MM.1S (cell line): Measurements from ENCODE around the gene RAB11B.
"Not testable (repeated sequence)": the region's sequence is repeated elsewhere in the genome, so short reads cannot be mapped to it uniquely, and the experiment has no call there.

Experiments used
- DNase-seq: peaks from one replicate; pipeline ENCODE4 v3.0.0-alpha.2; 2015
- H2AFZ ChIP-seq: fragments of 300-600 bp; sonication (generic); 2 replicates; pipeline ENCODE4 v1.6.0; 2016; ENCODE audit warnings: antibody characterized with exemption, low read length
- H3F3A ChIP-seq: fragments of 300-600 bp; sonication (generic); 2 replicates; pipeline ENCODE4 v1.6.1; 2016; ENCODE audit warnings: mild to moderate bottlenecking, antibody characterized with exemption, low read length, moderate library complexity, mixed read lengths; ENCODE audit not compliant: insufficient read depth
- H3K27ac ChIP-seq: fragments of 300-600 bp; sonication (generic); 2 replicates; pipeline ENCODE4 v1.5.1; 2016; ENCODE audit warnings: mild to moderate bottlenecking, low read length
- H3K27me3 ChIP-seq: fragments of 300-600 bp; sonication (generic); replicated peaks from 2 replicates; pipeline ENCODE4 v1.6.0; 2016; ENCODE audit warnings: low read length; ENCODE audit not compliant: insufficient read depth
- H3K36me3 ChIP-seq: fragments of 300-600 bp; sonication (generic); replicated peaks from 2 replicates; pipeline ENCODE4 v1.6.1; 2016; ENCODE audit warnings: mild to moderate bottlenecking, low read length, mixed read lengths; ENCODE audit not compliant: insufficient read depth
- H3K4me1 ChIP-seq: fragments of 300-600 bp; sonication (generic); 2 replicates; pipeline ENCODE4 v1.6.1; 2016; ENCODE audit warnings: low read length, mixed read lengths
- H3K4me2 ChIP-seq: fragments of 300-600 bp; sonication (generic); 2 replicates; pipeline ENCODE4 v1.6.0; 2016; ENCODE audit warnings: low read depth, low read length
- H3K4me3 ChIP-seq: fragments of 300-600 bp; sonication (generic); 2 replicates; pipeline ENCODE4 v1.5.1; 2016; ENCODE audit warnings: low read length, mixed read lengths
- H3K79me2 ChIP-seq: fragments of 300-600 bp; sonication (generic); 2 replicates; pipeline ENCODE4 v1.6.1; 2016; ENCODE audit warnings: mixed run types, low read length, mixed read lengths
- H3K9ac ChIP-seq: fragments of 300-600 bp; sonication (generic); 2 replicates; pipeline ENCODE4 v1.6.1; 2016; ENCODE audit warnings: low read length, mixed read lengths
- H3K9me2 ChIP-seq: fragments of 300-600 bp; sonication (generic); replicated peaks from 2 replicates; pipeline ENCODE4 v1.6.1; 2016; ENCODE audit warnings: mild to moderate bottlenecking, low read length, mixed read lengths; ENCODE audit not compliant: insufficient read depth
- H3K9me3 ChIP-seq: fragments of 300-600 bp; sonication (generic); replicated peaks from 2 replicates; pipeline ENCODE4 v1.6.1; 2016; ENCODE audit warnings: mild to moderate bottlenecking, low read length, mixed read lengths; ENCODE audit not compliant: insufficient read depth
- H4K20me1 ChIP-seq: fragments of 300-600 bp; sonication (generic); 2 replicates; pipeline ENCODE4 v1.6.1; 2016; ENCODE audit warnings: mild to moderate bottlenecking, low read length, moderate library complexity, mixed read lengths; ENCODE audit not compliant: insufficient read depth
- EZH2 ChIP-seq: fragments of 300-600 bp; sonication (generic); optimal IDR thresholded peaks from 2 replicates; pipeline ENCODE3; 2017; ENCODE audit warnings: low read depth, mild to moderate bottlenecking, antibody characterized with exemption, low read length, mixed read lengths
- EZH2phosphoT487 ChIP-seq: fragments of 300-600 bp; sonication (generic); IDR thresholded peaks from 2 replicates; pipeline ENCODE4 v1.6.1; 2018; ENCODE audit warnings: antibody characterized with exemption, low read length
- TF ChIP-seq, protein P1 (sequence below): fragments of 300-600 bp; sonication (generic); IDR thresholded peaks from 2 replicates; pipeline ENCODE4 v1.5.1; 2016; ENCODE audit warnings: antibody characterized with exemption, low read length, mixed read lengths

Gene RAB11B

DNA sequence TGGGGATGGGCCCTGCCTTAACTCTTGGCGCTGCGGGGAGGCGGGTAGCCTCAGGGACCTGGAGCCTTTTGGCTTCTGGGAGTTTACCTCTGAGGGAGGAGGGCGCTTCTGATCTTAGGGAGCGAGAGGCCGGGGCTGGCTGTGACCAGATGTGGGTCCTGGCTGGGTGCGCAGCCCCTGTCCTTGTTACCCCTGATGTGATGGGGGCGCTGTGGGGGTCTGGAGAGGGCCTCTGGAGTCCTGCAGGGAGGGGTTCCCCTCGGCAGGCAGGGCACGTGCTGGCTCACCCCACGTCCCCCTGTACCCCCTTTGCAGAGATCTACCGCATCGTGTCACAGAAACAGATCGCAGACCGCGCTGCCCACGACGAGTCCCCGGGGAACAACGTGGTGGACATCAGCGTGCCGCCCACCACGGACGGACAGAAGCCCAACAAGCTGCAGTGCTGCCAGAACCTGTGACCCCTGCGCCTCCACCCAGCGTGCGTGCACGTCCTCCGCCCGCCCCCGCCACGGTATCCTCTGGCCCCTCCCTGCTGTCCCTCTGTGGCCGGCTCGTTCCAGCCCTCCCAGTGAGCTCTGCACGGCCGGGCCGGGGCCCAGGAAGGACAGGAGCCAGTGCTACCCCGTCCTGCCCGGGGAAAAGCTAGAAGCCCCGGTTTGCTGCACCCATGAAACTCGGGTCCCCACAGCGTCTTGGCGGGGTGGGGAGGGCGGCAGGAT lies 13.1 kb downstream of the RAB11B start:
- TF ChIP-seq, protein P1, sequence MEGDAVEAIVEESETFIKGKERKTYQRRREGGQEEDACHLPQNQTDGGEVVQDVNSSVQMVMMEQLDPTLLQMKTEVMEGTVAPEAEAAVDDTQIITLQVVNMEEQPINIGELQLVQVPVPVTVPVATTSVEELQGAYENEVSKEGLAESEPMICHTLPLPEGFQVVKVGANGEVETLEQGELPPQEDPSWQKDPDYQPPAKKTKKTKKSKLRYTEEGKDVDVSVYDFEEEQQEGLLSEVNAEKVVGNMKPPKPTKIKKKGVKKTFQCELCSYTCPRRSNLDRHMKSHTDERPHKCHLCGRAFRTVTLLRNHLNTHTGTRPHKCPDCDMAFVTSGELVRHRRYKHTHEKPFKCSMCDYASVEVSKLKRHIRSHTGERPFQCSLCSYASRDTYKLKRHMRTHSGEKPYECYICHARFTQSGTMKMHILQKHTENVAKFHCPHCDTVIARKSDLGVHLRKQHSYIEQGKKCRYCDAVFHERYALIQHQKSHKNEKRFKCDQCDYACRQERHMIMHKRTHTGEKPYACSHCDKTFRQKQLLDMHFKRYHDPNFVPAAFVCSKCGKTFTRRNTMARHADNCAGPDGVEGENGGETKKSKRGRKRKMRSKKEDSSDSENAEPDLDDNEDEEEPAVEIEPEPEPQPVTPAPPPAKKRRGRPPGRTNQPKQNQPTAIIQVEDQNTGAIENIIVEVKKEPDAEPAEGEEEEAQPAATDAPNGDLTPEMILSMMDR: no peak
- no peak for TF ChIP-seq EZH2phosphoT487
- TF ChIP-seq EZH2: no peak
- no peaks in the 10 kb centered on the region for H3K27me3 ChIP-seq
- no peak overlapping the region for H2AFZ ChIP-seq
- no peaks in the 10 kb centered on the region for H3K4me1 ChIP-seq
- H3K9me3 ChIP-seq: no peaks in the 10 kb centered on the region
- no peaks in the 10 kb centered on the region for H3F3A ChIP-seq
- H4K20me1 ChIP-seq: no peaks in the 10 kb centered on the region; the same call in 1 of the 2 replicates
- H3K9me2 ChIP-seq: no peaks in the 10 kb centered on the region
- H3K36me3 ChIP-seq: peaks cover 3% of the 10 kb centered on the region; the same call in 1 of the 2 replicates
- no peak for DNase-seq
- H3K9ac ChIP-seq: no peak overlapping the region
- no peak overlapping the region for H3K4me3 ChIP-seq
- H3K27ac ChIP-seq: no peak overlapping the region
- H3K4me2 ChIP-seq: no peak overlapping the region
- H3K79me2 ChIP-seq: peaks cover 17% of the 10 kb centered on the region

DNA sequence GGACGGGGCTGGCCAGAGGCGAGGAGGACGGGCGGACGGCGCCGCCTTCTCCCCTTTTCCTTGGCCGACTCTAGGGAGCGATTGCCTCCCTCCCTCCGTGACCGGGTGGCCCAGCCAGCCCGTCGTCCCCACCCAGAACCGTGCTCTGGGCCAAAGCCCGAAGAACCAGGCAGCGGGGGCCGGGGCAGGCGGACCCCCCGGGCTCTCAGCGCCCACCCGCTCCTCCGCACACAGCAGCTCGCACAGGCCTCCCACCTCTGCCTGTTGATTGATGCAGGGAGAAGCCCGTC lies 13.6 kb downstream of the RAB11B start:
- peaks cover 3% of the 10 kb centered on the region; the same call in 1 of the 2 replicates for H3K36me3 ChIP-seq

DNA sequence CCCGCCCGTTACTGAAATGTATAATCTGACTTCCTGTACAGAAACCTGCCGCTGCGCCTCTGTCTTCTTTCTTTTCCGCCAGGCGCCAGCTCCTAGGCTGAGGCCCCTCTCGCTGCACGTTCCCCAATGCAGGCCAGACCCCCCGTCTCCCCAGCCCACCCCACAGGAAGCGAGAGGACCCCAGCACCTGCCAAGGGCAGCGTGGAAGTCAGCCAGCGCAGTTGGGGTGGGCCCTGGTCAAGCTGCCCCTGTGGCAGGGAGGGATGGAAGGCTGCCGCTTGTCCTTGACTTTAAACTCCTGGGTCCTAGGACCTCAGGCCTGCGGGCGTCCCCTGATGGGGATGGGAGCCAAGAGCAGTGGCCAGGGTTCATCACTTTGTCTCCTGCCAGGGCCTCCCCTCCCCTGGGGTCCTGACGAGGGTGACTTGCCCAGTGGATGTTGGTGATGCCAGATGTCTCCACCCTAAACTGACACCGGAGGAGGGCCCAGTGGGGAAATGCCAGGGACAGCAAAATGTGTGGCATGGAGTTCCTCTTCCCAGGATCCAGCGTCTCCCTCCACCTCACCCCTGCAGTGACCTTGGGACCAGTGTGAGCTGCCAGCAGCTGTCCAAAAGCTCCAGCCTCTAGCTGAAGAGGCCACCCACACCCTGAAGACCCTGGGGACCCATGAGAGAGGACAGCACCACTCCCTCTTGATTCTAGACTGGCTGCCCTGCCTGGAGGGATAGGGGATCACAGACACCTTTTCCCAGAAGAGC lies 14.4 kb downstream of the RAB11B start:
- no peaks in the 10 kb centered on the region for H3K9me2 ChIP-seq
- H3K4me1 ChIP-seq: no peaks in the 10 kb centered on the region
- H3K79me2 ChIP-seq: peaks cover 8% of the 10 kb centered on the region
- H3K4me2 ChIP-seq: no peak overlapping the region
- H3F3A ChIP-seq: no peaks in the 10 kb centered on the region
- H3K36me3 ChIP-seq: peaks cover 3% of the 10 kb centered on the region; the same call in 1 of the 2 replicates
- no peaks in the 10 kb centered on the region for H4K20me1 ChIP-seq
- H3K9ac ChIP-seq: no peak overlapping the region
- H3K4me3 ChIP-seq: no peak overlapping the region
- H3K27ac ChIP-seq: no peak overlapping the region
- no peak for DNase-seq
- H3K27me3 ChIP-seq: no peaks in the 10 kb centered on the region
- H2AFZ ChIP-seq: no peak overlapping the region
- TF ChIP-seq EZH2phosphoT487: no peak
- TF ChIP-seq, protein P1: no peak
- no peak for TF ChIP-seq EZH2
- no peaks in the 10 kb centered on the region for H3K9me3 ChIP-seq

More for the DNA sequence above, 13.6 kb downstream of the RAB11B start:
- Histone ChIP-seq H3K4me3 (no peak overlapping the region), H3K9me3 (no peaks in the 10 kb centered on the region), H4K20me1 (no peaks in the 10 kb centered on the region), H2AFZ (no peak overlapping the region), H3K4me2 (no peak overlapping the region), H3K9me2 (no peaks in the 10 kb centered on the region), H3F3A (no peaks in the 10 kb centered on the region), H3K27me3 (no peaks in the 10 kb centered on the region), H3K4me1 (no peaks in the 10 kb centered on the region), H3K27ac (no peak overlapping the region), H3K9ac (no peak overlapping the region), H3K79me2 (peaks cover 13% of the 10 kb centered on the region)
- TF ChIP-seq EZH2phosphoT487: no peak
- no peak for TF ChIP-seq EZH2
- TF ChIP-seq, protein P1: no peak
- DNase-seq: no peak

DNA sequence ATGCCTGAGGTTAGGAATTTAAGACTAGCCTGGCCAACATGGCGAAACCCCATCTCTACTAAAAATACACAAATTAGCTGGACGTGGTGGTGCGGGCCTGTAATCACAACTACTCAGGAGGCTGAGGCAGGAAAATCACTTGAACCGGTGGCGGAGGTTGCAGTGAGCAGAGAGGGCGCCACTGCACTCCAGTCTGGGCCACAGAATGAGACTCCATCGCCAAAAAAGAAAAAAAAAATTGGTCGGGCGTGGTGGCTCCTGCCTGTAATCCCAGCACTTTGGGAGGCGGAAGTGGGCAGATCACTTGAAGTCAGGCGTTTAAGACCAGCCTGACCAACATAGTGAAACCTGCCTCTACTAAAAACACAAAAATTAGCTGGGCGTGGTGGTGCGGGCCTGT lies 20.6 kb downstream of the RAB11B start:
- H3K4me3 ChIP-seq, H4K20me1 ChIP-seq, H3K4me2 ChIP-seq, H3K9me3 ChIP-seq, H3K4me1 ChIP-seq, DNase-seq, H3K27me3 ChIP-seq, H3K9me2 ChIP-seq, H3K9ac ChIP-seq, H3K79me2 ChIP-seq, H3F3A ChIP-seq, H3K36me3 ChIP-seq, H2AFZ ChIP-seq, H3K27ac ChIP-seq: not testable (repeated sequence)
